GM21423 (cell line): ENCODE measurements around the gene HRNR.
"Not testable (repeated sequence)": the region's sequence is repeated elsewhere in the genome, so short reads cannot be mapped to it uniquely, and the experiment has no call there.

Experiments
- ATAC-seq: cut with Tn5 transposase; IDR thresholded peaks from one replicate; pipeline ENCODE4 v1.9.1; 2021; ENCODE audit warnings: mild to moderate bottlenecking, moderate library complexity; ENCODE audit not compliant: unreplicated experiment

The HRNR gene

DNA sequence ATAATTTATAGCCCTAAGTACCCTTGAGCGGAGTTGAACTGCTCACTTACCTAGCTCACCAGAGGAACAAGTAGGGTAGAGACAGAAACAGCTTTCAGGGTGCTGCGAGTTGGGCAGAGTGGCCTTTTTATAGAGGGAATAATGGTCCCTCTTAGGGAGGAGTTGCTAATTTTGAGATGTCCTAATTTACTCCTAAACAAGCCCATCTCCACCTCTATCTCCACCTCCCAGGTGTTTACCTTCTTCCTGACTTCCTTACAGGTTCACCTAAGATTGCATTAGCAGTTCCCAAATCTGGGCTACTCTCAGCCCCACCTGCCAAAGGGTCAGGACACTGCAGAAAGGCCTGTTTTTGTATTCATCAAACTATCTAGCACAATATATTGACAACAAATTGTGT is at the start of gene HRNR:
TSS of gene HRNR (minus strand) at position 101 of the 400 bp plus-strand sequence. CDS start 940 bp downstream, outside the sequence.
- no peak for ATAC-seq

DNA sequence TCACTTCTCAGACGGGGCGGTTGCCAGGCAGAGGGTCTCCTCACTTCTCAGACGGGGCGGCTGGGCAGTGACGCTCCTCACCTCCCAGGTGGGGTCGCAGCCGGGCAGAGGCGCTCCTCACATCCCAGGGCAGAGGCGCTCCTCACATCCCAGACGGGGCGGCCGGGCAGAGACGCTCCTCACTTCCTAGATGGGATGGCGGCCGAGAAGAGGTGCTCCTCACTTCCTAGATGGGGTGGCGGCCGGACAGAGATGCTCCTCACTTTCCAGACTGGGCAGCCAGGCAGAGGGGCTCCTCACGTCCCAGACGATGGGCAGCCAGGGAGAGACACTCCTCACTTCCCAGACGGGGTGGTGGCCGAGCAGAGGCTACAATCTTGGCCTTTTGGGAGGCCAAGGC is 32.4 kb upstream of the HRNR start:
- ATAC-seq: not testable (repeated sequence)

DNA sequence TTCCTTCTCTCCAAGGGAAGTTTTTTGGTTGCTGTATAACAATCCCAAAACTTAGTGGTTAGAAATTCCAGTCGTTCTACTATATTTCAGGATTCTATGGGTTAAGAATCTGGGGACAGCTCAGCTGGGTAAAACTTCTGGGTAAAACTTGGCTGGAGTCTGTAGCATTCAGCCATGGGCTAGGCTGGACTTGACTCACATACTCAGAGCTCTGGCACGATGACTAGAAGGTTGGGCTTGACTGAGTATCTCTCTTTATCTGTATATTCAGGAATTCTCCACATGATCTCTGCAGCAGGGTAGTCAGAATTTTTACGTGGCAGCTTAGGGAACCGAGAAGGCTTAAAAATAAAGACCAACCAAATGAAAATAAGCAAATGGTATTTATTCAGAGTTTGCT is 28.2 kb upstream of the HRNR start:
- no peak for ATAC-seq

DNA sequence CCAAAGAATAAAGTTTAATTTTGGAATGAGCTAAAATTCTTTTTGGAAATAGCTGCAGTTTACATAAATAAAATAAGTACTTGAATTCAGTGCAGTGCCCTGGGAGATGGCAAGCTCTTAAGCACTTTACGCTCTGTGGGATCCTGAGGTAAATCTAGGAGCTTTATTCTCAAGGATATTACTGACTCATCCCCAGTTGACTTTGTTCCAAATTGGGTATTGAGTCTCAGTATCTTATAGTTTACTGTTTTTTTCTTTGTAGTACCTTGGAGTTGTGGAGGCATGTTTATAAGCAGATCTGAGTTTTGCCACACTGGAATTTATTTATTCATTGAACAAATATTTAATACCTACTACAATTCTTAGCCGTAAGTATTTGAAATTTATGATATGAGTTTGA is 27.4 kb upstream of the HRNR start:
- ATAC-seq: no peak

DNA sequence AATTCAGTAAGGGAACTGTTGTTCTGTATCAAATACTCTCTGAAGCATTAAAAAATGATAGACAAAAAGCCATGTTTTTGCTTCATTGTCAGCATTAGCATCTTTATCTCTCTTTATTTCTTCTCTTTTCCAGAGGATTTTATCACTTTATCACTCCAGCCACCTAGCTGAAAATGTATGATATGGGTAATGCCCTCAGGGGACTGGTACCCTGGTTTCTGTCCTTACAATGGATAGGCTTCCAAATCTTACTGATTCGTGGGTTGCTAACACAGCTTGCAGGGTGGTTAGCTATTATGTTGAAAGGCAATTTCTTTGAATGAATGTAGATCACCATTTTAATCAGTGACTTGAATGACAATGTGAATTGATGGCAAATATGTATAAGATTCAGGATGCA is 23.3 kb upstream of the HRNR start:
- no peak for ATAC-seq

DNA sequence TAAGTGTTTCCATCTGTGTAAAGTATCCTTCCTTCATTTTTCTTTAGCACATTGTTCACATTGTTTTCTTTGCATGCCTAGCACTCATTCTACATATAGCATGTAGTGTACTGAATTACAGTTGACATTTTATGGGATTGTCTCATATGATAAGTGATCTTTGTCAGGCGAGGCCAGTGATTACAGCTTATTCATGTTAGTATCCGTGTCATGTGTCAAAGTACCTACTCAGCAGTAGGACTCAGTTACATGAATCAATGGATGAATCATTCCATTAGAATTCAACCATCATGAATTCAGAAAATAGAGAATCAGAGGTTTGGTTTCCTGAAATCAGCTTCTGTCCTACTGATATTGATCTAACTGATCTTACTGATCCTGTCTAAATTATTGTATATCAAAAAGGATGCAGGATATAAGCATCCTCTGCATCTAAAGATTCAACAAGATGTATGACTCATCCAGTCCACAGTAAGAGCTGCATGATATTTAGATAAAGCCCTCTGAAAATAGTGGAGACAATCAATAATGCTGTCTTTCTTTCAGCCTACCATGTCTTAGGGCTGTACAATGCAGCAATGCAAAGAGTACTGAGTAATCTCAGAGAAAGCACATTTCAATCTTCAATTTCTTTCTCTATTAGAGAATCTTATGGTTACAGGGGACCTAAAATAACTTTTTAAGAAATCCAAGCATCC is 20.7 kb upstream of the HRNR start:
- no peak for ATAC-seq

DNA sequence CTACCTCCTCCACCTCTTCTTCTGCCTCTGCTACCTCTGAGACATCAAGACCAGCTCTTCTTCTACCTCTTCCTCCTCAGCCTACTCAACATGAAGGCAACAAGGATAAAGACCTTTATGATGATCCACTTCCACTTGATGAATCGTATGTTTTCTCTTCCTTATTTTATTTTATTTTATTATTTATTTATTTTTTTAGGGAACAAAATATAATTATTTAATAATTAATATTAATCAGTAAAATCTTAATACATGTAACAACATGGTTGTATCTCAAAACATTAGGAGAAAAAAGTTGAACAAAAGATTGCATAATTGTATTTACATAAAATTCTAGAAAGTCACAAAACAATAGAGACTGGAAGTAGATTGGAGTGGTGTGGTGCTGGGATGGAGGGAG is 13.1 kb upstream of the HRNR start:
- ATAC-seq: no peak

DNA sequence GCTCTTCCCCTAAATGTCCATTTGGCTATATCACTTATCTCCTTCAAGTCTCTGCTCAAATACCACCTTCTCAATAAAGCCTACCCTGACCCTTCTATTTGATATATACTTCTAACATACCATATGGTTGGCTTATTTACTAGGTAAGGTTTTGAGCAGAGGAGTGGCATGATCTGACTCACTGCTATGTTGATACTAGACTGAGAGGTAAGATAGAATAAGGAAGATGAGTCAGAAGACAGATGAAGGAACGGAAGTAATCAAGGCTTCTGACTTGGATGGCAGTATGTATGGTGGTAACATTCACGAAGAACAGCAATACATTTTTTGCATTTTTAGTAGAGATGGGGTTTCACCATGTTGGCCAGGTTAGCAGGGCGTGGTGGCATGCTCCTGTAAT is 4.8 kb upstream of the HRNR start:
- no peak for ATAC-seq

DNA sequence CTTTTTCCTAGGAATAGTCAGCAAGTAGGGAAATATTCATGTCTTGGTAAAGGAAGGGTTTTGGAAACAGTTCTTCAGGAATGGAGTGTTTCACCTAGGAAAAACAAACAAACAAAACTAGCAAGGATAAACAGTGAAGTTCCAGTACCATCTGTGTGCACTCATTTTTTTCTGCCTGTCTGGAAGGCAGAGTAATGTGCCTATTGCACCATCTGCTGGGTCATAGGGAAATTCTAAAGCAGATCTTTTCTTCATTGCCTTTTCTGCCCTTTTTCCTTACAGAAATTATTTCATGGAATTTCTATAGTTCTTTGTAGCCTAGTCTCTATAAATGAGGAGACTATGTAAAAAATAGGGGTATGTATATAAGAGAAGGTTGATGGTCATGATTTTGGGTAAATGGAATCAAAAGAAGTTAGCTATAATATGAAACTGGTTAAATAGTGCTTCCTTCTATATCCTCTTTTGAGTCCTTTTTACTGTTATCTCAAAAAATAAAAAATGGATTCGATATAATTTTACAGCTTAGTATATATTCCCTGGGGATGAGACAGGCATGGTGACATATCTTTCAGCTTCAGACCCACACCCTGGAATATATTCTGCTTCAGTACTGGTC is 3.4 kb upstream of the HRNR start:
- ATAC-seq: no peak

DNA sequence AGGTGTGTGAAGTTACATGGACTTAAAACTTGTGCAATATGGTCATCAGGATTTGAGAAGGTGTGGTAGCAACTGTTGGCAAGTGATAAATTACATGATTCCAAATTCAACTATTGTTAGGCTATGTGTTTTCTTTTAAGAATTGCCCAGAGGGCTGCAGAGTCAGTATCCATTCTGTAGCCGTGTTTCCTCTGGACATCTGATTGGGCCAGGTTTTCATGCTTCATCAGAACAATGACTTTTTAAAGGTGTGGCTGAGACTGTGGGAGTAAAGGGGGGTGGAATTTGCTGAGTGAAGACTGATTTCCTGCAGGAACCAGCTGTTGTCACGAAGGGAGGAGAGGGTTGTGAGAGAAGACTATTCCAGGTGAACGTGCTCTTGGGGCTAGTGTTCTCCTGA is 1.7 kb upstream of the HRNR start:
- no peak for ATAC-seq

DNA sequence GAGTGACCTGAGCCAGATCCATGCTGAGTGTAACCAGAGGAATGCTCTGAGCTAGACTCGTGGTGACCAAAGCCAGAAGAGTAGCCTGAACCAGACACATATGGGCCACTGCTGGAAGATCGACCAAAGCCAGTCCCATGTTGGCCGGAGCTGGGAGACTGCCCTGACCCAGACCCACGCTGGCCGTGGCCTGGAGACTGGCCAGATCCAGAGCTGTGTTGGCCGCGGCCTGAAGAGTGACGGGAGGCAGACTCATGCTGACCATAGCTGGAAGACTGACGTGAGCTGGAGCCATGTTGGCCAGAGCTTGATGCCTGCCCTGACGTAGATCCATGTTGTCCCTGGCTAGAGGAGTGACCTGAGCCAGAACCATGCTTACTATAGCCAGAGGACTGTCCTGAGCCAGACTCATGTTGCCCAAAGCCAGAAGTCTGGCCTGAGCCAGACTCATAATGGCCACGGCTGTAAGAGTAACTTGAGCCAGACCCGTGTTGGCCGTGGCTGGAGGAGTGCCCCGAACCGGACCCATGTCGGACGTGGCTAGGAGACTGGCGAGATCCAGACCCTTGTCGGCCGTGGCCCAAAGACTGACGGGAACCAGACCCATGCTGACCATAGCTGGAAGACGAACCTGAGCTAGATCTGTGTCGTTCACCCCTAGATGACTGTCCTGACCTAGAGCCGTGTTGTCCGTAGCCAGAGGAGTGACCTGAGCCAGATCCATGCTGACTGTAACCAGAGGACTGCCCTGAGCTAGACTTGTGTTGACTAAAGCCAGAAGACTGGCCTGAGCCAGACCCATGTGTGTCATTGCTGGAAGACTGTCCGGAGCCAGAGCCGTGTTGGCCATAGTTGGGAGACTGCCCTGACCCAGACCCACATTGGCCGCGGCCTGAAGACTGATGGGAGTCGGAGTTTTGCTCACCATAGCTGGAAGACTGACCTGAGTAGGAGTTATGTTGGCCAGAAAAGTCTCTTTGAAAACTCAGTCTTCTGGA is 3.5 kb downstream of the HRNR start:
- no peak for ATAC-seq

DNA sequence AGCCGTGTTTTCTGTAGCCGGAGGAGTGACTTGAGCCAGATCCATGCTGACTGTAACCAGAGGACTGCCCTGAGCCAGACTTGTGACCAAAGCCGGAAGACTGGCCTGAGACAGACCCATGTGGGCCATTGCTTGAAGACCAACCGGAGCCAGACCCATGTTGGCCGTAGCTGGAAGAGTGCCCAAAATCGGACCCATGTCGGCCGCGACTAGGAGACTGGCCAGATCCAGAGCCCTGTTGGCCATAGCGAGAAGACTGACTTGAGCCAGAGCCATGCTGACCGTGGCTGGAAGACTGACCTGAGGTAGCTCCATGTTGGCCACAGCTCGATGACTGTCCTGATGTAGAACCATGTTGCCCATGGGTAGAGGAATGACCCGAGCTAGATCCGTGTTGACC is 4.6 kb downstream of the HRNR start:
- not testable (repeated sequence) for ATAC-seq

DNA sequence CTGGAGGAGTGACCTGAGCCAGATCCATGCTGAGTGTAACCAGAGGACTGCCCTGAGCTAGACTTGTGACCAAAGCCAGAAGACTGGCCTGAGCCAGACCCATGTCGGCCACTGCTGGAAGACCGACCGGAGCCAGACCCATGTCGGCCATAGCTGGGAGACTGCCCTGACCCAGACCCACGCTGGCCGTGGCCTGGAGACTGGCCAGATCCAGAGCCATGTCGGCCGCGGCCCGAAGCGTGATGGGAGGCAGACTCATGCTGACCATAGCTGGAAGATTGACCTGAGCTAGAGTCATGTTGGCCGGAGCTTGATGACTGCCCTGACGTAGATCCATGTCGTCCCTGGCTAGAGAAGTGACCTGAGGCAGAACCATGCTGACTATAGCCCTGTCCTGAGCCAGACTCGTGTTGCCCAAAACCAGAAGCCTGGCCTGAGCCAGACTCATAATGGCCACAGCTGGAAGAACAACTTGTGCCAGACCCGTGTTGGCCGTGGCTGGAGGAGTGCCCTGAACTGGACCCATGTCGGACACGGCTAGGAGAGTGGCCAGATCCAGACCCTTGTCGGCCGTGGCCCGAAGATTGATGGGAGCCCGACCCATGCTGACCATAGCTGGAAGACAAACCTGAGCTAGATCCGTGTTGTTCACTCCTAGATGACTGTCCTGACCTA is 5.1 kb downstream of the HRNR start:
- no peak for ATAC-seq

DNA sequence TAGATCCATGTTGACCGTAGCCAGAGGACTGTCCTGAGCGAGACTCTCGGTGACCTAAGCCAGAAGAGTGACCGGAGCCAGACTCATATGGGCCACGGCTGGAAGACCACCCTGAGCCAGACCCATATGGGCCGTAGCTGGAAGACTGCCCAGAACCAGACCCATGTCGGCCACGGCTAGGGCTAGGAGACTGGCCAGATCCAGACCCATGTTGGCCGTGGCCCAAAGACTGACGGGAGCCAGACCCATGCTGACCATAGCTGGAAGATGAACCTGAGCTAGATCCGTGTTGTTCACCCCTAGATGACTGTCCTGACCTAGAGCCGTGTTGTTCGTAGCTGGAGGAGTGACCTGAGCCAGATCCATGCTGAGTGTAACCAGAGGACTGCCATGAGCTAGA is 8.4 kb downstream of the HRNR start:
- not testable (repeated sequence) for ATAC-seq

DNA sequence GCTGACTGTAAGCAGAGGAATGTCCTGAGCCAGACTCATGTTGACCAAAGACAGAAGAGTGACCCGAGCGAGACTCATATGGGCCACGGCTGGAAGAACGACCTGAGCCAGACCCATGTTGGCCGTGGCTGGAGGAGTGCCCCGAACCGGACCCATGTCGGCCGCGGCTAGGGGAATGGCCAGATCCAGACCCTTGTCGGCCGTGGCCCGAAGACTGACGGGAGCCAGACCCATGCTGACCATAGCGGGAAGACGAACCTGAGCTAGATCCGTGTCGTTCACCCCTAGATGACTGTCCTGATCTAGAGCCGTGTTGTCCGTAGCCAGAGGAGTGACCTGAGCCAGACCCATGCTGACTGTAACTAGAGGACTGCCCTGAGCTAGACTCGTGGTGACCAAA is 9.1 kb downstream of the HRNR start:
- ATAC-seq: not testable (repeated sequence)

DNA sequence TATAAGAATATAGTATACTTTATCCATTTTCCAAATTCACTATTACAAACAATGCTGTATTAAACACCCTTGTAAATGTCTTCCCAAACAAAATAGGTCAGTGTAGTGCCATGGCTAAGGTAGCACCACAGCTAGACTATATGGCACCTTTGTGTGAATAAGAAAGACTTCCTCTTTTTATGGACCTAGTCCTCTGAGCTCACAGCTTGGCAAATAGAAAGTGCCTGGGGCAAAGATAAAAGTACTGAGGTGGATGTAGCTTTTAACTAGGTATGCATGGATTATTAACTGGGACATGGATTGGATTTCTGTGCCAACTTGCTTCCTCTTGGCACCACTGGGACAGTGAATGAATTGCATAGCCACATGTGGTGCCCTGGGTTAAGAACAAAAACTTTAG is 25.0 kb downstream of the HRNR start:
- no peak for ATAC-seq

DNA sequence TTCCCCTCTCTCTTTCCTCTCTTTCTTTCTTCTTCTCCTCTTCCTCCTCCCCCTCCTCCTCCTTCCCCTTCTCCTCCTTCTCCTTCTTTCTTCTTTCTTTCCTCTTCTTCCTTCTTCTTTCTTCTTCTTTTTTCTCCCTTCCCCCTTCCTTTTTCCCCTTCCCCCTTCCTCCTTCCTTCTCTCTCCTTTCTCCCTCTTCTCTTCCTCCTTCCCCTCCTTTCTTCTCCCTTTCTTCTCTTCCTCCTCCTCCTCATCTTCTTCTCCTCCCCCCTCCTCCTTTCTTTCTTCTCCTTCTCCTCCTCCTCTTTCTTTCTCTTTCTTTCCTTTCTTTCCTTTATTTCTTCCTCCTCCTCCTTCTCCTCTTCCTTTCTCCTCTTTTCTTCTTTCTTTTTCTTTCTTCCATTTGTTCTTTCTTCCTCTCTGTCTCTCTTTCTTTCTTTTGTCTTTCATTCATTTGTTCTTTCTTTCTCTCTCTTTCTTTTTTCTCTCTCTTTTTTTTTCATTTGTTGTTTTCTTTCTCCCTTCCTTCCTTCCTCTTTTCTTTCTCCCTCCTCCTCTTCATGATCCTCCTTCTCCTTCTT is 26.5 kb downstream of the HRNR start:
- ATAC-seq: no peak

DNA sequence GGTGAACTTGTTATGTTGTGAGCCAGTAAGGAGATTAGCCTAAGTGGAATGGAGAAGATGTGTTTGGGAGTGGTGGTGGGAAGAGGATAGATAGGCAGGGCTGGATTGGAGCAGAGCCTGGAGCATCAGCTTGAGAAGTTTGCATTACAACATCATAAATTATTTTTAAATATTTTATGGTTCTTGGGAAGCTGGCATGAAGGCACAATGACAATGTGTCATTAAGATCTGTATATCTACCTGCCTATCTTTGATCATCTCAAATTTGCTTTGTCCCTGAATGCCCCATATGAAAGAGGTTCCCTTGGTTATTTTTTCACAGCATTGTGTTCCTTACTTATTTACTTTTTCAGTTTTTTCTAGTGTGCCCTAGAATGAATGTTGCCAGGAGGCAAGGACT is 32.3 kb downstream of the HRNR start:
- no peak for ATAC-seq

DNA sequence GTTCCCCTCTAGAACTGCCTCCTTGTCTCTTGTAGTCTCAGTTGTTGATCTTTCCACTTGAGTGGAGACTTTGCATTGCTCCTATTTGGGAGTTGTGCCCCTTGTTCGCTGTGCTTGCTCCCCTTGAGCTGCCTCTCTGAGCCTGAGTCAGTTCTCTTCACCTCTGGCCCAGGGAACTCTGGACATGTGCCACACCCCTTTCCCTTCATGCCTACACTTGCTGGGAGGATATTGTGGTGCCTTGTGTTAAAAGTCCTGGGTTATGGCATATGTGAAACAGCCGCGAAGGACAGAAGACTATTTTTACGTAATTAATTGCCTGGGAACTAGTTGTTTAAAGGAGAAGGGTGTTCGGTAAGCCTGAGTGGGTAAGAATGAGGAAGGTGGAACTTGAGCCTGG is 32.7 kb downstream of the HRNR start:
- ATAC-seq: no peak

DNA sequence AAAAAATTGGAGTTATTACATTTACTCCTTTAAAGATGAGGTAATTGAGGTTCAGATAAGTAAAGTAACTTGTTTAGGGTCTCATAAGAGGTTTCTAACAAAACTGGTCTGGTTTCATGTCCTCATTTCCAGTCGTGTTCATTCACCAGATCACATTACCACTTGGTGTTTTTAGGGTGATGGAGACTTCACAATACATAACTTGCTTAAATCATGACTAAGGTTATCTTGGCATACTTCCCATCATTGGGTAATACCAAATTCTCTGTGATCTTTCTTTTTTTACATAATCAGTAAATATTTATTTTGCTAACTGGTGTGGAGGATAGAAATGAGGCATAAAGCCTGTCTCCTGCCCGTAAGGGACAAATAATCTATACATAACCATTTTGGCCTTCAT is 33.4 kb downstream of the HRNR start:
- ATAC-seq: no peak
